Activated CD4-positive, alpha-beta T cell treated with anti-CD3 and anti-CD28 coated beads, Interleukin-2, amount 50 U/mL, for 16 hours (primary cell): ENCODE measurements around the gene NLRP12.
A peak's percentile ranks its signal among the peaks of the same experiment; 100 is the strongest.
"Not testable (repeated sequence)": the region's sequence is repeated elsewhere in the genome, so short reads cannot be mapped to it uniquely, and the experiment has no call there.

Experiments used
- DNase-seq: peaks from one replicate; pipeline ENCODE4 v3.0.0-alpha.2; 2020

The NLRP12 gene

DNA sequence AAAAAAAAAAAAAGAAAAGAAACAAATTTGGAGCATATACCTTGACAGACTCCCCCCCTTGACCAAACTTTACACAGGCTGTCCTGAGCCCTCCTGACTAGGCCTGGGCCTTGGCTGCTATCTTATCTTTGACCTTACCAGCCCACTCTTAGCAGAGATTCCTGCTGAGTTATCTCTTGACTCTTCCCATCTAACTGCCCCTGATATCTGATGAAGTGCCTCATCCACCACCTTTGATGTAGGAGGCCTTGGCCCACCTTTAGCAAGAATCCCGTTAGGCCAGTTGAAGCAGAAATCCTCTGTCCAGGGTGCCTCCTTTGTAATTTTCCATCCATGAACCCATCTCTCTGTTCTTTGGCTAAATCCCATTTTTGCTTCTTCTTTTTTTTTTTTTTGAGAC, 43.6 kb downstream of the NLRP12 start:
- DNase-seq = no peak

- DNase-seq = no peak
These were observed 48.6 kb downstream of the NLRP12 start for GRCh38 chr19:53775524-53775923.

DNA sequence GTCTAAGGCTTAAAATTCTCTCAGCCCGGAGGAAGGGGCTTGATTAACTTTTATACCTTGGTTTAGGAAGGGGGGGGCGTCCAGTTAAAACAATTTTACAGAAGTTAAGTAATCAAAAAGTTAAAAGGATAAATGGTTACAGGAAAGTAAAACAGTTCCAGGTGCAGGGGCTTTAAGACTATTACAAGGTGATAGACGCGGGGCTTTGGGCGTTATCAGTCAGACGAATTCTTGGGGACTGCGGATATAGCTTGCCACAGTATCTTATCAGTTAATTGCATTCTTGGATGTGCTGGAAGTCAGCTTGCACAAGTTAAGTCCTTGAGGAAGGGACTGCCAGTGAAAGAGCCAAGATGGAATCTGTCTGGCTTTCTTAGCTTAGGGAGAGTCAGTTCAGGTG, 49.6 kb downstream of the NLRP12 start:
- DNase-seq = not testable (repeated sequence)

- DNase-seq = no peak
These were observed 50.1 kb downstream of the NLRP12 start for GRCh38 chr19:53773999-53774398.

- peak; percentile 51 for DNase-seq
These were observed 51.2 kb downstream of the NLRP12 start for GRCh38 chr19:53772943-53773342.

- no peak for DNase-seq
These were observed 53.0 kb downstream of the NLRP12 start for GRCh38 chr19:53771144-53771543.

GRCh38 chr19:53769696-53770309, 54.3 kb downstream of the NLRP12 start:
- not testable (repeated sequence) for DNase-seq

GRCh38 chr19:53768401-53768800, 55.7 kb downstream of the NLRP12 start:
- DNase-seq = no peak

- not testable (repeated sequence) for DNase-seq
These were observed 65.1 kb downstream of the NLRP12 start for GRCh38 chr19:53758991-53759390.
